Mononuclear cell (primary cell): ENCODE measurements around the gene NIFK. TPM values are rescaled to one million over a fixed set of nuclear protein-coding genes. Genes with fewer than 3 reads are reported as not detected.
A peak's percentile ranks its signal among the peaks of the same experiment; 100 is the strongest.
"Not testable (repeated sequence)": the region's sequence is repeated elsewhere in the genome, so short reads cannot be mapped to it uniquely, and the experiment has no call there.

ENCODE experiments used
- H3K27me3 ChIP-seq: 2 replicates; pipeline ENCODE4 v1.6.0; 2011; ENCODE audit warnings: low read length, control low read depth; ENCODE audit not compliant: insufficient read depth
- H3K4me1 ChIP-seq: 2 replicates; pipeline ENCODE4 v1.5.1; 2011; ENCODE audit warnings: mild to moderate bottlenecking, low read length, control low read depth; ENCODE audit not compliant: insufficient read depth
- H3K4me3 ChIP-seq: 2 replicates; pipeline ENCODE4 v1.5.1; 2011; ENCODE audit warnings: mild to moderate bottlenecking, low read length, moderate library complexity
- H3K9me3 ChIP-seq: 2 replicates; pipeline ENCODE4 v1.5.1; 2011; ENCODE audit warnings: low read depth, mild to moderate bottlenecking, control low read depth, low read length
- total RNA-seq: library from RNA; depleted of rRNA; stranded (reverse); fragments of >200 nt; gene quantifications from one replicate; pipeline ENCODE4 v1.2.3, GENCODE V29; 2012

Gene NIFK
- total RNA-seq, 1 donor: 33.1 TPM

GRCh38 chr2:121748202-121748601 lies 11.5 kb upstream of the NIFK start:
- Histone ChIP-seq H3K27me3 (no peaks in the 10 kb centered on the region), H3K4me3 (no peak overlapping the region), H3K4me1 (no peaks in the 10 kb centered on the region), H3K9me3 (no peaks in the 10 kb centered on the region)

GRCh38 chr2:121746071-121746578 lies 9.4 kb upstream of the NIFK start:
- H3K27me3 ChIP-seq: no peaks in the 10 kb centered on the region
- H3K4me1 ChIP-seq: no peaks in the 10 kb centered on the region
- H3K4me3 ChIP-seq: no peak overlapping the region
- H3K9me3 ChIP-seq: no peaks in the 10 kb centered on the region

- Histone ChIP-seq H3K27me3 (no peaks in the 10 kb centered on the region), H3K4me3 (no peak overlapping the region), H3K4me1 (peaks cover 18% of the 10 kb centered on the region), H3K9me3 (no peaks in the 10 kb centered on the region)
Observed at GRCh38 chr2:121741450-121741849, 4.8 kb upstream of the NIFK start.

GRCh38 chr2:121740973-121741372 lies 4.3 kb upstream of the NIFK start:
- peaks cover 21% of the 10 kb centered on the region for H3K4me1 ChIP-seq
- no peak overlapping the region for H3K4me3 ChIP-seq
- no peaks in the 10 kb centered on the region for H3K9me3 ChIP-seq
- H3K27me3 ChIP-seq: no peaks in the 10 kb centered on the region

- no peaks in the 10 kb centered on the region for H3K9me3 ChIP-seq
- H3K4me3 ChIP-seq: peak overlapping the region; percentile 93
- H3K4me1 ChIP-seq: peaks cover 28% of the 10 kb centered on the region
- no peaks in the 10 kb centered on the region for H3K27me3 ChIP-seq
Observed at GRCh38 chr2:121736140-121736461, 574 bp downstream of the NIFK start.

GRCh38 chr2:121735518-121736074 lies 1.1 kb downstream of the NIFK start:
- H3K4me3 ChIP-seq: peak overlapping the region; percentile 93
- H3K27me3 ChIP-seq: no peaks in the 10 kb centered on the region
- H3K9me3 ChIP-seq: no peaks in the 10 kb centered on the region
- peaks cover 28% of the 10 kb centered on the region for H3K4me1 ChIP-seq

- not testable (repeated sequence) for H3K9me3 ChIP-seq, H3K27me3 ChIP-seq, H3K4me3 ChIP-seq
- H3K4me1 ChIP-seq: peaks cover 28% of the 10 kb centered on the region
Observed at GRCh38 chr2:121734544-121734943, 2.1 kb downstream of the NIFK start.

GRCh38 chr2:121731366-121731765 lies 5.3 kb downstream of the NIFK start:
- Histone ChIP-seq H3K4me1 (peaks cover 10% of the 10 kb centered on the region), H3K4me3 (no peak overlapping the region), H3K27me3 (no peaks in the 10 kb centered on the region), H3K9me3 (no peaks in the 10 kb centered on the region)

- H3K27me3 ChIP-seq: no peaks in the 10 kb centered on the region
- H3K9me3 ChIP-seq: no peaks in the 10 kb centered on the region
- H3K4me3 ChIP-seq: no peak overlapping the region
- H3K4me1 ChIP-seq: no peaks in the 10 kb centered on the region
Observed at GRCh38 chr2:121727950-121728349, 8.7 kb downstream of the NIFK start.

GRCh38 chr2:121727332-121727731 lies 9.3 kb downstream of the NIFK start:
- H3K9me3 ChIP-seq: no peaks in the 10 kb centered on the region
- H3K4me3 ChIP-seq: no peak overlapping the region
- no peaks in the 10 kb centered on the region for H3K27me3 ChIP-seq
- no peaks in the 10 kb centered on the region for H3K4me1 ChIP-seq

- Histone ChIP-seq H3K9me3 (no peaks in the 10 kb centered on the region), H3K4me3 (no peak overlapping the region), H3K4me1 (peaks cover 4% of the 10 kb centered on the region), H3K27me3 (no peaks in the 10 kb centered on the region)
Observed at GRCh38 chr2:121723316-121723715, 13.4 kb downstream of the NIFK start.

GRCh38 chr2:121722479-121722878 lies 14.2 kb downstream of the NIFK start:
- H3K9me3 ChIP-seq: no peaks in the 10 kb centered on the region
- H3K27me3 ChIP-seq: no peaks in the 10 kb centered on the region
- H3K4me1 ChIP-seq: peaks cover 4% of the 10 kb centered on the region
- H3K4me3 ChIP-seq: no peak overlapping the region

- peaks cover 4% of the 10 kb centered on the region for H3K4me1 ChIP-seq
- no peak overlapping the region for H3K4me3 ChIP-seq
- H3K9me3 ChIP-seq: no peaks in the 10 kb centered on the region
- no peaks in the 10 kb centered on the region for H3K27me3 ChIP-seq
Observed at GRCh38 chr2:121721926-121722325, 14.7 kb downstream of the NIFK start.

- H3K27me3 ChIP-seq: no peaks in the 10 kb centered on the region
- H3K9me3 ChIP-seq: no peaks in the 10 kb centered on the region
- peaks cover 4% of the 10 kb centered on the region for H3K4me1 ChIP-seq
- no peak overlapping the region for H3K4me3 ChIP-seq
Observed at GRCh38 chr2:121717529-121717928, 19.1 kb downstream of the NIFK start.

- H3K4me1 ChIP-seq: peaks cover 4% of the 10 kb centered on the region
- no peaks in the 10 kb centered on the region for H3K27me3 ChIP-seq
- H3K4me3 ChIP-seq: no peak overlapping the region
- no peaks in the 10 kb centered on the region for H3K9me3 ChIP-seq
Observed at GRCh38 chr2:121716126-121716525, 20.5 kb downstream of the NIFK start.

- not testable (repeated sequence) for H3K9me3 ChIP-seq, H3K4me3 ChIP-seq, H3K4me1 ChIP-seq, H3K27me3 ChIP-seq
Observed at GRCh38 chr2:121711481-121711880, 25.2 kb downstream of the NIFK start.
